ENCODE data around the gene MLLT3. TPM values are rescaled to one million over a fixed set of nuclear protein-coding genes. Genes with fewer than 3 reads are reported as not detected.

The MLLT3 gene
- total RNA-seq, 4 donors from 2014 or later: 29.8 to 51.0 (median 47.1) TPM

DNA sequence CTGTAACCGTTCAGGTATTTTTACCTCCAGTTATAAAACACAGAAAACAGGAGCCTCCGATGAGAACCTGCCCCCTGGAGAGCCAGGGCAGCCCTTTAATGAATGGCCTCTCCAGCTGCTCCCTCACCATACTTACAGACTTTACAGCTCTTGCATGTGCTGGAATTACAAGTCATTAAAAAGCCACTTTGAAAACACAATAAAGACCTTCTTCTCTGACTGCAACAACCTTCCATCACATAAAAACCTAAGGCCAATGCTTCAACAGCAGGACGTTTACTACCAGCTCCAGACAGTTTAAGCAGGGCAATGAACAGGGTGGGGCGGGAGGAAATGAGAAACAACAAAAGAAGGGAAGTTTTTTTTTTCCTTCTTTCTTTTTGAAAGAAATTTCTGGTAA lies 213.8 kb downstream of the MLLT3 start:
- no peak for DNase-seq
- no peaks in the 10 kb centered on the region for H3K36me3 ChIP-seq
- H3K27me3 ChIP-seq: no peaks in the 10 kb centered on the region
- TF ChIP-seq POLR2A (IDR thresholded peaks at IDR 0.05): no peak
- TF ChIP-seq, protein P1, sequence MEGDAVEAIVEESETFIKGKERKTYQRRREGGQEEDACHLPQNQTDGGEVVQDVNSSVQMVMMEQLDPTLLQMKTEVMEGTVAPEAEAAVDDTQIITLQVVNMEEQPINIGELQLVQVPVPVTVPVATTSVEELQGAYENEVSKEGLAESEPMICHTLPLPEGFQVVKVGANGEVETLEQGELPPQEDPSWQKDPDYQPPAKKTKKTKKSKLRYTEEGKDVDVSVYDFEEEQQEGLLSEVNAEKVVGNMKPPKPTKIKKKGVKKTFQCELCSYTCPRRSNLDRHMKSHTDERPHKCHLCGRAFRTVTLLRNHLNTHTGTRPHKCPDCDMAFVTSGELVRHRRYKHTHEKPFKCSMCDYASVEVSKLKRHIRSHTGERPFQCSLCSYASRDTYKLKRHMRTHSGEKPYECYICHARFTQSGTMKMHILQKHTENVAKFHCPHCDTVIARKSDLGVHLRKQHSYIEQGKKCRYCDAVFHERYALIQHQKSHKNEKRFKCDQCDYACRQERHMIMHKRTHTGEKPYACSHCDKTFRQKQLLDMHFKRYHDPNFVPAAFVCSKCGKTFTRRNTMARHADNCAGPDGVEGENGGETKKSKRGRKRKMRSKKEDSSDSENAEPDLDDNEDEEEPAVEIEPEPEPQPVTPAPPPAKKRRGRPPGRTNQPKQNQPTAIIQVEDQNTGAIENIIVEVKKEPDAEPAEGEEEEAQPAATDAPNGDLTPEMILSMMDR (IDR thresholded peaks at IDR 0.05): no peak
- no peak overlapping the region for H3K4me3 ChIP-seq (replicated peaks in 1 of 3)
- H3K4me1 ChIP-seq: peaks cover 0 to 17% of the 10 kb centered on the region in 2 donors
- intact Hi-C loops (cut with DNase I): no loop called here
- H3K27ac ChIP-seq: no peak overlapping the region
- H3K9me3 ChIP-seq: no peaks in the 10 kb centered on the region
- 37 to 42% methylated on average over 4 of the region's 4 CpGs for whole genome bisulfite sequencing, 2 donors

- Histone ChIP-seq H3K4me1 (peaks cover 0 to 23% of the 10 kb centered on the region in 2 donors), H3K27me3 (no peaks in the 10 kb centered on the region), H3K36me3 (no peaks in the 10 kb centered on the region), H3K9me3 (no peaks in the 10 kb centered on the region), H3K4me3 (replicated peaks in 1 of 3) (no peak overlapping the region), H3K27ac (no peak overlapping the region)
- intact Hi-C loops (cut with DNase I): no loop called here
- no peak for DNase-seq
- no peak for TF ChIP-seq POLR2A (IDR thresholded peaks at IDR 0.05)
- TF ChIP-seq, protein P1 (IDR thresholded peaks at IDR 0.05): no peak
Measured at GRCh38 chr9:20407013-20407412, 215.3 kb downstream of the MLLT3 start.

- DNase-seq: no peak
- WGBS, 2 donors: 90 to 95% methylated on average over 4 of the region's 4 CpGs
- no peaks in the 10 kb centered on the region for H3K27me3 ChIP-seq
- H3K4me3 ChIP-seq (replicated peaks in 1 of 3): no peak overlapping the region
- peaks cover 0 to 23% of the 10 kb centered on the region in 2 donors for H3K4me1 ChIP-seq
- H3K9me3 ChIP-seq: no peaks in the 10 kb centered on the region
- H3K36me3 ChIP-seq: no peaks in the 10 kb centered on the region
- no peak overlapping the region for H3K27ac ChIP-seq
- intact Hi-C loops (cut with DNase I): no loop called here
- TF ChIP-seq, protein P1 (IDR thresholded peaks at IDR 0.05): no peak
- TF ChIP-seq POLR2A (IDR thresholded peaks at IDR 0.05): no peak
Measured at GRCh38 chr9:20406344-20406743, 216.0 kb downstream of the MLLT3 start.

- 93% methylated on average over 5 of the region's 5 CpGs for WGBS, 2 donors
Measured at GRCh38 chr9:20405616-20406015, 216.7 kb downstream of the MLLT3 start.

DNA sequence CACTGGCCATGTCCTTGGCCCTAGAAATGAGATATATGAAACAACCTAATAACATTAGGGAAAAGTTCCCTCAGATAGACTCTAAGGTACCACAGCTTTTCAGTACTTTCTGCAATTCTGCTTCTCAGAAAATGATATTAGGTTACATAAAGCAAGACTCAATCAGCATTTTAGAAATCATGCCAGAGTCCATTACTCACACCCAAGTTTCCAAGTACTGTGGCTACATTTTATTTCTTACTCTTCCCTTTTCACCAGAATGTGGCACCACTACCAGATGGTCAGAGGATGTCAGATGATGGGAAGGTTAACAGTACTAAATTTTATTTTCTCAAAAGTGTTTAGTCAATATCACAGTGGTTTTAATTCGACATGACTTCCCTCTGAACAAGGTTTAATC lies 217.2 kb downstream of the MLLT3 start:
- H3K9me3 ChIP-seq: no peaks in the 10 kb centered on the region
- peaks cover 0 to 23% of the 10 kb centered on the region in 2 donors for H3K4me1 ChIP-seq
- no peak for TF ChIP-seq POLR2A (IDR thresholded peaks at IDR 0.05)
- TF ChIP-seq, protein P1 (IDR thresholded peaks at IDR 0.05): no peak
- no peak for DNase-seq
- intact Hi-C loops (cut with DNase I): no loop called here
- no peak overlapping the region for H3K27ac ChIP-seq
- no peak overlapping the region for H3K4me3 ChIP-seq (replicated peaks in 1 of 3)
- no peaks in the 10 kb centered on the region for H3K27me3 ChIP-seq
- 91 to 94% methylated on average over 1 of the region's 1 CpG for WGBS, 2 donors
- no peaks in the 10 kb centered on the region for H3K36me3 ChIP-seq

More at GRCh38 chr9:20405616-20406015, 216.7 kb downstream of the MLLT3 start:
- no peak for DNase-seq
- no peak overlapping the region for H3K27ac ChIP-seq
- no peaks in the 10 kb centered on the region for H3K9me3 ChIP-seq
- H3K4me1 ChIP-seq: peaks cover 0 to 23% of the 10 kb centered on the region in 2 donors
- no peak overlapping the region for H3K4me3 ChIP-seq (replicated peaks in 1 of 3)
- intact Hi-C loops (cut with DNase I): no loop called here
- H3K36me3 ChIP-seq: no peaks in the 10 kb centered on the region
- no peaks in the 10 kb centered on the region for H3K27me3 ChIP-seq
- TF ChIP-seq POLR2A (IDR thresholded peaks at IDR 0.05): no peak
- TF ChIP-seq, protein P1 (IDR thresholded peaks at IDR 0.05): no peak

All from thyroid gland (tissue), 4 donors.